ENCODE data around the gene LUZP2. TPM values are rescaled to one million over a fixed set of nuclear protein-coding genes. Genes with fewer than 3 reads are reported as not detected.
"Not testable (repeated sequence)": the region's sequence is repeated elsewhere in the genome, so short reads cannot be mapped to it uniquely, and the experiment has no call there.

LUZP2 gene
- polyA plus RNA-seq, 3 donors: 1.7 to 1.9 (median 1.9) TPM

DNA sequence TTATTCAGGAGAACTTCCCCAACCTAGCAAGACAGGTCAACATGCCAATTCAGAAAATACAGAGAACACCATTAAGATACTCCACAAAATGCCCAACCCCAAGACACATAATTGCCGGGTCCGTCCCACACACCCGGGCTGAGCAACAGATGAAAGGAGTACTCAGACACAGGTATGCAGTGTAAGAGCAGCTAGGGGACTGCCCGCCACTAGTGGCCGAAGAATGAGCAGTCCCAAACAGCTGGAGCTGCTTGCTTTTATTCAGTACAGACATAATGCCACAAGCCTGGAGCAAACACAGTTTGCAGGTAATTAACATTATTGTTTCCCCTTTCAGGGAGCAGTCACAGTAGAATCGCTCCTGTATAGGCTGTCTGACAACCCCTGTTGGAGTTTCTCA, 364.6 kb downstream of the LUZP2 start:
- DNase-seq (ENCODE audit: extremely low read depth in 1 of 11, low read depth in 9 of 11, low spot score in 4 of 11): no peak

- no peak for DNase-seq (ENCODE audit: extremely low read depth in 1 of 11, low read depth in 9 of 11, low spot score in 4 of 11)
Observed at GRCh38 chr11:24866743-24867142, 369.9 kb downstream of the LUZP2 start.

DNA sequence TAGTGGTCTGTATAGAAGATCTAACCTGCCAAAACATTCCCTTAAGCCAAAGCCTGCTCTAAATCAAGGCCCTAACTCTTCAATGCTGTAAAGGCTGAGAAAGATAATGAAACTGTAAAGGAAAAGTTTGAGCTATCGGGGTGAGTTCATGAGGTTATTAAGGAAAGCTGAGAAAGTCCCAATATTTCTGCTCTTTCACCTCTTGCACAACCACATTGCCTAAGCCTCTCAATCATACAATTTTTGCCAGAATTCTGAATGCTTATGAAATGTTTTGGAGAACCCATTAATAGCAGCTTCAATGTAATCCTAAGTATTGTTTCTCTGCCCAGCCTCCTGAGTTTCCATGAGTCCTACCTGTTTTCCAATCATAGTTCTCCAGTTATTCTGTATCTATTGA, 373.2 kb downstream of the LUZP2 start:
- no peak for DNase-seq (ENCODE audit: extremely low read depth in 1 of 11, low read depth in 9 of 11, low spot score in 4 of 11)

GRCh38 chr11:24872186-24872585, 375.3 kb downstream of the LUZP2 start:
- DNase-seq (ENCODE audit: extremely low read depth in 1 of 11, low read depth in 9 of 11, low spot score in 4 of 11): no peak

DNA sequence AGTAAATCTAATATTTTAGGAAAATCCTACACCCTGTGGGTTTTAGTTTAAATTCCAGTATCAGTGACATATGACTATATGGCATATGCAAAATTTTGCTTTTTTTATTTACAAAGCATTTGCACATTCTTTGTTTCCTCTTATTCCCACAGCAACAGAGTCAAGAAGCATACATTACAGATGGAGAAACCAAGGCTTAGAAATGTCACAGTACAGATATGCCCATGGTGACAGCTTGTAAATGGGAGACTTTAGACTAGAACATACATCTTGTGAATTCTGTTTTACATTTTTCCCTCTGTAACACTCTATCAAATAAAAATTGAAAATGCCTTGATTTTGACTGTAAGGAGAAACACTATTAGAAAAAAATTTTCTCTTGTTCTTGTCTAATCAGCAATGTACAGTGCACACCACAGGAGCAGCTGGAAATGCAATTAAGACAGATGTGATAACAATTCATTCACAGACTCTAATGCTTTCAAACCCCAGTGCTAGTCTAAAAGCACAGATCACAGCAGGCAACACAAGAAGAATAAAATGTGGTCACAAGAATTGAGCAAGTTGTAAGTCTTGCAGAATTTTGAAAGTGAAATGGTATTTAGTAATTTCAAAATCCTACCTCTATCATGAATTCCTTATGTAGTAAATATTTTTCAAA, 375.9 kb downstream of the LUZP2 start:
- DNase-seq (ENCODE audit: extremely low read depth in 1 of 11, low read depth in 9 of 11, low spot score in 4 of 11): no peak

GRCh38 chr11:24880962-24881361, 384.1 kb downstream of the LUZP2 start:
- DNase-seq (ENCODE audit: extremely low read depth in 1 of 11, low read depth in 9 of 11, low spot score in 4 of 11): no peak

GRCh38 chr11:24885580-24886173, 388.8 kb downstream of the LUZP2 start:
- DNase-seq (ENCODE audit: extremely low read depth in 1 of 11, low read depth in 9 of 11, low spot score in 4 of 11): no peak

DNA sequence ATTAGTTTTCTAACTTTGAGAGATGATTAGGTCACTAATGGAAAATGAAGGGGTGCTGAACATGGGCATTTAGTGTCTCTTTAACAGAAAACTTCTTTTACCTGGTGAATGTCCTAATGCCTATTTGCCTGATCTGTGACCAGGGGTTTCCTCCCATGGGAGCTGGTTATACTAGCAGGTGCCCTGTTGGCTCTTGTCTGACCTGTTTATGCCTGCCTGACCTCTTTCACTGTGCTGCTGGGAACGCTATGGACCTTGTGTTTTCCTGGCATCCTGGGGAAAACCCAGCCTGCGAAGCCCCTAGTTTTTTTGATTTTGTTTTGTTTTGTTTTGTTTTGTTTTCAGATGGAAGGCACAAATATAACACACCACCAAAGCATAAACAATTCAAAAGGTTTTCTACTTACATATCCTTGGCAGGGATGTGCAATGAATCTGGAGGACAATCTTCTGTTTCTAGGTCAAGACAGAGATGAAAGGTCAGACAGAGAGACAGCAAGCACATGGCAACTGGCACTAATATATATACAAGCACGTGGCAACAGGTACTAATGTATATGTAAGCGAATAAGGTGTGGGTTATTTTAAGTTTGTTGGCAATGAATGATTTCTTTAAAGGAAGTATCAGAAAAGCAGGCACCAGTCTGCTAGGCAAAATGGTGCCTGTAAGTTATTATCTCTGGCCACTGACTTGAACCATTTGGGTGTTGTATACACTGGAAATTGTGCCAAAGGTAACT, 390.2 kb downstream of the LUZP2 start:
- no peak for DNase-seq (ENCODE audit: extremely low read depth in 1 of 11, low read depth in 9 of 11, low spot score in 4 of 11)

- no peak for DNase-seq (ENCODE audit: extremely low read depth in 1 of 11, low read depth in 9 of 11, low spot score in 4 of 11)
Observed at GRCh38 chr11:24890426-24890825, 393.6 kb downstream of the LUZP2 start.

GRCh38 chr11:24891845-24892492, 395.1 kb downstream of the LUZP2 start:
- DNase-seq (ENCODE audit: extremely low read depth in 1 of 11, low read depth in 9 of 11, low spot score in 4 of 11): not testable (repeated sequence)

- DNase-seq (ENCODE audit: extremely low read depth in 1 of 11, low read depth in 9 of 11, low spot score in 4 of 11): no peak
Observed at GRCh38 chr11:24896118-24896835, 399.4 kb downstream of the LUZP2 start.

- no peak for DNase-seq (ENCODE audit: extremely low read depth in 1 of 11, low read depth in 9 of 11, low spot score in 4 of 11)
Observed at GRCh38 chr11:24900514-24900913, 403.7 kb downstream of the LUZP2 start.

- no peak for DNase-seq (ENCODE audit: extremely low read depth in 1 of 11, low read depth in 9 of 11, low spot score in 4 of 11)
Observed at GRCh38 chr11:24900960-24901549, 404.2 kb downstream of the LUZP2 start.

- DNase-seq (ENCODE audit: extremely low read depth in 1 of 11, low read depth in 9 of 11, low spot score in 4 of 11): no peak
Observed at GRCh38 chr11:24903555-24903954, 406.7 kb downstream of the LUZP2 start.

- no peak for DNase-seq (ENCODE audit: extremely low read depth in 1 of 11, low read depth in 9 of 11, low spot score in 4 of 11)
Observed at GRCh38 chr11:24925091-24925490, 428.2 kb downstream of the LUZP2 start.

DNA sequence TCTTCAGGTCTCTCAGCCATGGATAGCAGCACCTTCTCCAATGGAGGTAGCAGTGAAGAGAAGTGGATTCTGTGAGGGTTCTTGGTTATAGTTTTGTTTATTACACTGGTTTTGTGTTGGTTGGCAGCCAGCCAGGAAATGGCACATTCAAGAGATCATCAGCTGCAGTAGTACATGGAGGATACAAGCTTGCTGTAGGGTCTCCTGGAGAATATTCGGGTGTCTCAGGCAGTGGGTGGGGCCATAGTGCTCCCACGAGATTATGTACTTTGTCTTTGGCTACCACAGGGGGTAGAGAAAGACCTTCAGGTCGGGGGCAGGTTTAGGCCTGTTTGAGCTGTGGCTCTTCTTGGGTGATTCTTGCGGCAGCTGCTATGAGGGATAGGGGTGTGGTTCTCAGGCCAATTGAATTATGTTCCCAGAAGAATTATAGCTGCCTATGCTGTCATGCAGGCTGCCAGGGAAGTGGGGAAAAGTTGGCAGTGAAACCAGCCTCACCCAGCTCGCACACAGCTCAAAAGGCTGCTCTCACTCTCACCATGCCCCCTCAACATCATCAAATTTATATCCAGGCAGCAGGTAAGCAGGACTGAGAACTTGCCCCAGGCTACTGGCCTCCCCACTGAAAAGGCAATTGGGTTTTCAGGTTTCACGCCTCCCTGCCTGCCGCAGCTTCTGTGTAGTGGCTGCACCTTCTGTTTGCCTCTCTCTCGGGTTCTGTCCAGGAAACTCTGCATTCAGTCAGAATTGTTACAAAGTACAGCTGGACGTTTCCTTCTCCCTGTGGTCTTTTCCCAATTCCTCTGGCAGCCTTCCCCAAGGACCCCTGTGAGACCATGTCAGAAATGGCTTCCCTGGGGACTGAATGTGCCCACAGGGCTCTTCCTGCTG, 435.5 kb downstream of the LUZP2 start:
- DNase-seq (ENCODE audit: extremely low read depth in 1 of 11, low read depth in 9 of 11, low spot score in 4 of 11): no peak

- no peak for DNase-seq (ENCODE audit: extremely low read depth in 1 of 11, low read depth in 9 of 11, low spot score in 4 of 11)
Observed at GRCh38 chr11:24934733-24935439, 438.0 kb downstream of the LUZP2 start.

Measured in renal cortex interstitium (tissue), 11 donors.